HL-60/S4 treated with retinoic acid at 250 ng/mL for 4 days and 3 days (cell line): ENCODE data around the gene CPLANE2.
"Not testable (repeated sequence)": the region's sequence is repeated elsewhere in the genome, so short reads cannot be mapped to it uniquely, and the experiment has no call there.

Experiments used
- in situ Hi-C: fragments of 300-500 bp; cut with MboI; formaldehyde crosslinking; loops from 2 replicates; pipeline ENCODE4 v1.7.0; 2022; ENCODE audit warnings: low sequenced_read_pairs

Gene CPLANE2

GRCh38 chr1:16231331-16232315 lies 5.4 kb downstream of the CPLANE2 start:
- in situ Hi-C loops, result no loop called here

GRCh38 chr1:16230744-16231143 lies 6.2 kb downstream of the CPLANE2 start:
- in situ Hi-C loops, result no loop called here

GRCh38 chr1:16229976-16230740 lies 6.8 kb downstream of the CPLANE2 start:
- in situ Hi-C loops, result no loop called here

DNA sequence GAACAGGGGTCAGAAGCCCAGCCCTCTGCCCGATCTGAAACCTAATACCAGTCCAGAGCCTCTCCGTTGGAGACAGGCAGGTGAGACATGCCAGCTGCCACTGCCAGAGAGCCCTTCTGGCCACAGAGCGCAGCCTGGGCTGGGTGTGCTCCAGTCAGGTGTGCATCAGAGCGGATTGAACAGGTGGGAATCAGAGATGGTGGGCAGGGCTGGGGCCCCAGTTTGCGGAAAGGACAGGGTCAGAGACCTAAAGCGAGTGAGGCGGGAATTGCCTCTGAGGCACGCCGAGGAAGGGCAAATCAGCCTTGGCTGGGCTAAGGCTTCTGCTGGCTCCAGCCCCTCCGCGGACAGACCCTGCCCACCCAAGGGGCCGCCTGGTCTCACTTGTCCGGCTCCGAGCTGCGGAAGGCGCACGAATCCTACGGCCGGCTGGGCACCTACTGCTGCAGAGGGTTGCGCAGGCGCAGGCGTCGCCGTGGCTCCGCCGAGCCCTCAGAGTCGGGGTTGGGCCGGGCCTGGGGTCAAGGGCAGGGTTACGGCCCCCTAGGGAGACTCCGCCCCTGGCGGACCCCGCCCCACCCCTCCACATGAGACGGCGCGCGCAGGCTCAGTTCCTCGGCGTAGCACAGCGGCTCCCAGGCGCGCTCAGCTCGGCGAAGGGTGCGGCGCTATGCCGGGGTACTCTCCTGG lies 10.3 kb downstream of the CPLANE2 start:
- in situ Hi-C loops, result no loop called here

DNA sequence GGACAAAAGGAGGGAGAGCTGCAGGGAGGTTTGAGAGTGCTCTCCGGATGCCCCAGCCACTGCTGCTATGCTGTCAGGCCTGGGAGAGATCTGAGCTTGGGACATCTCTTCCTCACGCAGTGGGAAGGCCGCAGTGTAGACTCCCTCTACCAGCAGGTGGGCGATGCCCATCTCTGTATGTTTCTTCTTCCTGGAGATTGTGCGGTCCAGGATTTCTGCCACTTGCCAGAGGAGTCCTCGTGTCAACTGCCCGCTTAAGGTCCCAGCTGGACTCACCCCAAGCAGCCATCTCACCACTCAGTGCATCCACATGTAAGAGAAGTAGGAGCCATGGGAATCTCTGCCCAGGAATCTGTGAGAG lies 10.9 kb downstream of the CPLANE2 start:
- in situ Hi-C loops, result no loop called here

- in situ Hi-C loops, result no loop called here
Measured at GRCh38 chr1:16224472-16224871, 12.5 kb downstream of the CPLANE2 start.

- in situ Hi-C loops, result not testable (repeated sequence)
Measured at GRCh38 chr1:16222716-16223115, 14.3 kb downstream of the CPLANE2 start.

DNA sequence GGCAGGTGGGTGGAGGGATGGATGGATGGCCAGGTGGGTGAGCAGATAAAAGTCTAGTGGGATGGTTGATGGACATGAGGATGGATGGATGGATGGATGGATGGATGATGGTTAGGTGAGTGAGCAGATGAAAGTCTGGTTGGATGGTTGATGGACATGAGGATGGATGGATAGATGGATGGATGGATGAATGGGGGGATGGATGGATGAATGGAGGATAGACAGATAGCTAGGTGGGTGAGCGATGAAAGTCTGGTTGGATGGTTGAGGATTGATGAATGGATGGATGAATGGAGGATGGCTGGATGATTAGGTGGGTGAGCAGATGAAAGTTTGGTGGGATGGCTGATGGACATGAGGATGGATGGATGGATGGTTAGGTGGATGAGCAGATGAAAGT lies 15.5 kb downstream of the CPLANE2 start:
- in situ Hi-C loops, result no loop called here

GRCh38 chr1:16219968-16220500 lies 16.9 kb downstream of the CPLANE2 start:
- in situ Hi-C loops, result no loop called here

DNA sequence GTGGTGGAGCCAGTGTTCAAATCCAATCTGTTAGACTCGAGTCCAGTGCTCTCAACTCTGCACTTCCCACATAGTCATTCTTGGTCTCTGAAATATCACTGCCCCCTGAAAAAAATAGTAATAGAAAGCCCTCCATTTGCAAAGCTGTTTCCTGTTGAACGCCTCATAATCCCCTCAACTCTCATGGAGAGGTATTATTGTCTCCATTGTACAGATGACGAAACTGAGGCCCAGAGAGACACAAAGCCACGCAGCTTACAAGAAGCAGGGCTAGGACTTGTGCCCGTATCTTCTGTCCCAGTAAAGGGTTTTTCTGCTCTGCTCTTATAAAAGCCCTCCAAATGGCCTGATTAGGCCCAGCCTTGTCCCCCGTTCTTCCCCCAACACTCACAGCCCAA lies 18.3 kb downstream of the CPLANE2 start:
- in situ Hi-C loops, result no loop called here

DNA sequence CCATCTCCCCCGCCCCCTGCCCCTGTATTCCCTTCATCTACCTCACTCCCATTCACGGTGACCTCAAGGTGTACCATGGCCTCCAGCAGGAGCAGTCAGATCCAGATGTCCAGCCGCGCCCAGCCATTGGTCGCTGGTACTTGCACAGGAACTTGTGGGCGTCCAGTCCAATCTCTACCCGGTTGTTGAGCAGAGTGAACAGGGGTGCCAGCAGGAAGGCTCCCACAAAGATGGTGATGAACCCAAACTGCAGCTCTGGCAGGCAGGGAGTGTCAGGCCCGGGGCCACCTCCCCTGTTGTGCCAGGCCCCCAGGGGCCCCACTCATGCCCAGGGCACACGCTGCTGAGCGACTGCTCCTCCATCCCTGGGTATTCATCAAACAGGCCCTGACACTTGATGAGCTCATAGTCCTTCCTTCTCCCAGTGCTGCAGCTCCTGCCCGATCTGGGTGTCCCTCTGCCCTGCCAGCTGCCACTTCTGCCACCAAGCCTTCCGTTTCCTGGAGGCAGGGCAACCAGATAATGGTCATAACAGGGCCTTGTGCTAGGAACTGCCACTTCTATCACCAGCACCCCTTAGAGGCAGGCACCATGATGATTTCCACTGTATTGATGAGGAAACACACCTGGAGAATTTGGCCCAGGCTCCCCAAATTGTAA lies 18.8 kb downstream of the CPLANE2 start:
- in situ Hi-C loops, result no loop called here

DNA sequence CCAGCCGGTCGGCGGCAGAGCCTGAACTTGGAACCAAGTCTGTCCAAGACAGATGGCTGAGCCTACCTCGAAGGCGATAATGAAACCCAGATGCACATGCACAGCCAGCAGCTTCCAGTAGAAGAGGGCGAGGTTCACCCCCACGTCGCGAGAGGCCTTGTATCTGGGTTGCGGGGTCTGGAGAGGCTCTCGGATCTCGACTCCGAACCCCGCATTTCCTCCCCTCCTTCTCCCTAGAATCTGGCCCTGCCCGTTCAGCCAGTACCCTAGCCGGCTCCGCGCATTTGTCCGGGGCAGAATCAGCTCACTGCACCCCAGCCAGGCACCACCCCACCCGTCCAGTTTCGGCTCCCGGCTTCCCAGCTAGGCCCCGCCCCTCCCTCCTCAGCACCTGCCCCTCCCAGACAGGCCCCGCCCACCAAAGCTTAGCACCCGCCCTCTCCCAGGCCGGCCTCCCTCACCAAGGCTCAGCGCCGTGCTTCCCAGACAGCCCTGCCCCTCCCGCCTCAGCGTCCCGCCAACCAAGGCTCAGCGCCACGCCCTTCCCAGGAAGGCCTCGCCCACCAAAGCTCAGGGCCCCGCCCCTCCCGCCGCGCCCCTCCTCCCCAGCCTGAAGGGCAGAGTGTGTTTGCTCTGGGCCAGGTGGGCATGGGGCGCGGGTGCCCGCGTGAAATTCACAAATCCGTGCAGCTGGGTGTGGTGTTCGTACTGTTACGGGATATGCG lies 19.8 kb downstream of the CPLANE2 start:
- in situ Hi-C loops, result no loop called here

DNA sequence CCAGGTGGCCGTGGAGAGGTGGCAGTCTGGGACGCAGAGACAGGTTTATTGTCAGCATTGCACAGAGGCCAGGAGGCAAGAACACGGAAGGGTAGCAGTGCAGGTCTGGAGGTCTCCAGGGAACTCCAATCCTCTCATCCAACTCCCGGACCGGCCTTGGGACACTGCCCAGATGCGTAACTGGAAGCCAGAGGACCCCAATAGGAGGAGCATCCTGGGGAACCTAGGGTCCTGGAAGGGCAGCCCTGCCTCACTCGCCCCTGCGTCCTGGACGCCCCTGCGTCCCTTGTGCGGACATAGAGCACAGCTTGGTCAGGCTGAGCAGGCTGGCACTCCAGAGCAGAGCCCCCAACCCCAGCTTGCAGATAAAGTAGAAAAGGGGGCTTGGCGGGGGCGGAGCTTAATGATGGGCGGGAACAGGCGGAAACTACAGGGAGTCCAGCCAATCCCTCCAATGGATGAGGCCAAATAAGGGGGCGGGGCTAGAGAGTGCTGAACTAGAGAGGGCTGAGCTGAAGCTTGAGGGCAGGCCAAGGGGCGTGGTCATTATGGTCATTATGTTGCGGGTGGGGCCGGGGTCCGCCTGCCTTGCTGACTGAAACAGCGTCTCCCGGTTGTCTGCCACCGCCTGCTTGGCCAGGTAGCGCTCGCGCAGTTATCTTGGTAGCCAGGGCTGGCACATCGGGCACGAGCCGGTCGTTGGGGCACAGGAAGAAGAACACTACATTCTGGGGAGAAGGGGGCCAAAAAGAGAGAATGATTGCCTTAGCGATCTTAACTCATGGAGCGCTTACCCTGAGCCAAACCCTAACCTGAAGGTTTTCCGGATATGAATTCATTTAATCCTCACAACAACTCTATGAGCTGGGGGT lies 20.9 kb downstream of the CPLANE2 start:
- in situ Hi-C loops, result no loop called here

DNA sequence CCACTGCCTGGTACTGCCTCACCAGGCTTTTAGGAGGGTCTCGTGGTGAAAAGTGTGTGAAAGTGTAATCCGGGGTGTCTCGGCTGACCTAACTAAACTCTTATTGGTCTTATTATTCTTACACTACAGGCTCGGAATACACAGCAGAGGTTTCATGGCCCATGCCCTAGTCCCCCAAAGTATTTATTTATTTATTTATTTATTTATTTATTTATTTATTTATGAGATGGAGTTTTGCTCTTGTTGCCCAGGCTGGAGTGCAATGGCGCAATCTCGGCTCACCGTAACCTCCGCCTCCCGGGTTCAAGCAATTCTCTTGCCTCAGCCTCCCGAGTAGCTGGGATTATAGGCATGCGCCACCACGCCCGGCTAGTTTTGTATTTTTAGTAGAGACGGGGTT lies 21.7 kb downstream of the CPLANE2 start:
- in situ Hi-C loops, result not testable (repeated sequence)

GRCh38 chr1:16213544-16213943 lies 23.4 kb downstream of the CPLANE2 start:
- in situ Hi-C loops, result not testable (repeated sequence)

DNA sequence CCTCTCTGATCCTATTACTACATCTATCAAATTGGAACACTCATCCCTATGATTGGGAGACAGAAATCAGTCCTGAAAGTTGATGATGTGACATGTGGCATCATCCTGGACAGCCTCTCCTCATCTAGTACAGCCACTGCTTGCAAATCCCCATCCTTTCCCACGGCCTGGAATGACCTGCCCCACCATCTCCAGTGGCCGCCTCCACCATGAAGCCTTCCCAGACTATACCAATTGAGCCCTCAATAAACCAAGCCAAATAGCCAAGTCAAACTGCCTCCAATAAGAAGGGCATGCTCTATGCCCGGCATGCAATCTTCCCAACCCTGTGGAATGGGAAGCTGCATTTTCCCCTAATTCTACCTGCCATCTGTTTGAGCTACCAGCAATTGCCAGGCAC lies 24.0 kb downstream of the CPLANE2 start:
- in situ Hi-C loops, result no loop called here

- in situ Hi-C loops, result no loop called here
Measured at GRCh38 chr1:16212251-16212961, 24.6 kb downstream of the CPLANE2 start, which contains the start of gene ARHGEF19. Gene ARHGEF19, minus strand, starts transcription at chr1:16212652. Its CDS starts 3,598 bp downstream, at chr1:16209054.

DNA sequence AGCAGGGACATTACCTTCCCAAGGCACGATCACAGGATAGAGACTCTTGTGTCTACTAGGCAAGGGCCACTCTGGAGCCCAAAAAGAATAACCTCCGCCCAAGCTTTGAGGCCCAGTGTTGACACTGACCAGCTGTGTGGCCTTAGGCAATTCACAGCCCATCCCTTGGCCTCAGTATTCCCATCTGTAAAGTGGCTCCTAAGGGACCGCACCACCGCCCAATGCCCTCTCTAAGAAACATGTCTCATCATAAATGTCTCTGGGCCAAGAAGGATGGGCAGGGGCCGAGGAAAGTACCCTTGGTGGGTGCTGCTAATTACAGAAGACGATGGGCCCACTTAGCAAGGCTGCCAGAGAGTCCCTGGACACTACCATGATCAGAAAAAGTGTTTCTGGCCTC lies 25.2 kb downstream of the CPLANE2 start:
- in situ Hi-C loops, result no loop called here
